Epithelial cell of esophagus (primary cell): ENCODE data around the gene PLA2R1.

Source experiments
- DNase-seq: peaks from one replicate; pipeline ENCODE4 v3.0.0; 2010; ENCODE audit warnings: low read depth
- H3K4me3 ChIP-seq: 2 replicates; pipeline ENCODE4 v1.5.1; 2011; ENCODE audit warnings: mild to moderate bottlenecking, low read length, control low read depth
- CTCF ChIP-seq: IDR thresholded peaks from 2 replicates; pipeline ENCODE4 v1.5.1; 2011; ENCODE audit warnings: low read depth, mild to moderate bottlenecking, low read length, control low read depth, inconsistent platforms; ENCODE audit not compliant: insufficient read depth; ENCODE audit errors: missing control alignments

Gene PLA2R1

GRCh38 chr2:159987181-159987580, 75.2 kb downstream of the PLA2R1 start:
- DNase-seq = no peak
- TF ChIP-seq CTCF = no peak
- H3K4me3 ChIP-seq = no peak overlapping the region

DNA sequence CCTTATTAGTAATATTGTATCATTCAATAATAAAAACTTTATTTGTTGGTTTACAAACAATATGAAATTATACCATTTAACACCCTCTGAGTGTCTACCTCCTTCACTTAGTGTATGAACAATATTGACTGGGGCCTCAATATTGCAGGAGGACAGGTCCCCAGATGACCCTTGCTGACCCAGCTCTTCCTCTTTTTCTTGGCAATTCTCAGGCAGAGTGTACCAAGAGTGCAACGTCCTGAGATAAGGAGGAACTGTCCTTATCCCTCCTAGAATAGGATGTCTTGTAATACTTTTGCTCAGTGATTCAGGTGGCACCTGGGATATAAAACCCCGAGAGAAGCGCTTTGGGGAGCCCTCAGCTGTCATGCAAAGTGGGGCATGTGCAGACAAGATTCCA, 76.8 kb downstream of the PLA2R1 start:
- H3K4me3 ChIP-seq = no peak overlapping the region
- no peak for DNase-seq
- TF ChIP-seq CTCF = no peak

DNA sequence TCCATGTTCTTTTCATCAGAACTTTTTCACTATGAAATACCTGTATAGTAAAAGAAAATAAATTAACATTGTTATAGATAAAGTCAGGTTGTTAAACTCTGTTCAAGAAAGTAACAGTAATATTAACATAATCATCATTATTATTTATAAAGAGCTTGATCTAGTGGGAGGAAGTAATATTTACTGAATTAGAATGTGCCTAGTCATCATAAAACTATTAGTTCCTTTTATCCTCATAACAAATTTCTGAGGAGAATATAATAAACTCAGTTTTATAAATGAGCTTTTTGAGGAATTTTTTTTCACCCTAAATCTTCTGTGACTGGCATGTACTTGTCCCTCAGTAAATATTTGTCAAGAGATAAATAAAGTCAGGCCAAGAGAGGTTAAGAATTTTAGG, 78.4 kb downstream of the PLA2R1 start:
- no peak for DNase-seq
- H3K4me3 ChIP-seq = no peak overlapping the region
- TF ChIP-seq CTCF = no peak

DNA sequence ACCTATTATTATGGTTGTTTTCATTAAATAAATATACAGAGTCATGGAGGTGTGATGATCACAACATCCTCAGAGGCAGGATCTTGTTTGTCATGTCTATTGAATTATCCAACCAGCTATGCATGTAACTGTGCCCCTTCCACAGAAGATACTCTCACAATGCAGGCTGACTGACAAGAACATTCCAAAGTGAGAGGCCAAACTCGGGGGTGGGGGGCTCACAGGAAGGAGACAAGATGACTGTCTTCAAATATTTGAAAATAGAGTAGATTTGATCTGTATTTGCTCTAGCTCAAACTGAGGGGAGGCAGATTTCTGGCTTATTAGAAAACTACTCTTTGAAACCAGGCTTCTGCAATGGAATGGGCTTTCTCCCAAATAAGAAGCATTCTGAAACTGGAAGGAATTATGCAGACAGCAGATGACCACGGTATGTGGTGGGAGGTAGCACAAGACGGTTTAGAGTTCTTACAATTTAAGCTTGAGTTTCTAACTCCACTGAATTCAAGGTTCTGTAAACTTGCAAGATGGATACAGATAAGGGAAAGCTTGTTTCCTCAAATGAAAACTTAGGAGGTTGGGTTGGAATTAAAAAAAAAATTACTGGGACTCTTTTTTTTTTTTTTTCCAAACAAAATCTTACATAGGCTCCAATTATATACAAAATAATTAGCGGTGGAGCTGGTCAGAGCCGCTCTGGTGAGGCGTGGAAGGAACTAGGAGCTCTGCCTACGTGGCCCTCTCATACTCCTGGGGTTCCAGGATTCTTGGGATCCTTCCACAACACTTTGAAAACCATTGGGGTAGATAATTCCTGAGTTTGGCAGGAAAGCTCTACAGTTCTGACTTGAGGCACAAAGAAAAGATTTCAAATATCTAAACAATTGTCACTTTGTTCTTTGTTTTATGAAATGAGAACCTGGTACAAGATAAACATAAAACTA, 79.3 kb downstream of the PLA2R1 start:
- no peak overlapping the region for H3K4me3 ChIP-seq
- DNase-seq = no peak
- no peak for TF ChIP-seq CTCF

GRCh38 chr2:159982270-159982669, 80.1 kb downstream of the PLA2R1 start:
- no peak for TF ChIP-seq CTCF
- no peak overlapping the region for H3K4me3 ChIP-seq
- peak; percentile 92 for DNase-seq

DNA sequence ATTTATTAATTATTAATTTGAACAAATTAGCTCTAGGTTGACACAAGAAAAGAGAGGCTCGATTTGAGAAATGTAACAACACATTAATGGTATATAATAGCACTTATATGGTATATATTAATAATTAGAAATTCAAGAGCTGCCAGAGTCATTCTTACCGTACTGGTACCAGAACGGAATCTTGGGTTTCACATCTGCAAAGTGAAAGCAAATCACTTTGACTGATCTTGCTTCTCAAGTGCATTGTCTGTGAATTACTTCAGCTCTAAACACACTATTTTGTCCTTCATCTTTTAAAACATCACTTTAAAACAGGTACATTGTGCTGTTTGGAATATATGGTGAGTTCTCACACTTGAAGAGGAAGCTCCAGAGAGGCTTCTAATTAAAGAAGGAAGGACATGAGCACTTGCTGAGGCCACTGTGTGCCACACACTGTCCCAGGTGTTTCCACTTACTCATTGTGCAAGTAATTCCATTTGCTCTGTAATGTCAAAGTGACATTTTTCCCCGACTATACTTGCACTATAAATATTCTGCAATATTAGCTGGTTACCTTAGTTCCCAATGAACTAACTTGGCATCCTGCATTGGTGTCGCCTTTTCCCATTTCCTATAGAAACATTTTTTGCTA, 85.8 kb downstream of the PLA2R1 start:
- no peak for TF ChIP-seq CTCF
- no peak overlapping the region for H3K4me3 ChIP-seq
- DNase-seq = no peak
